Panc1 (cell line): ENCODE measurements around the gene FGF14. TPM values are rescaled to one million over a fixed set of nuclear protein-coding genes. Genes with fewer than 3 reads are reported as not detected.

ENCODE experiments used
- ATAC-seq: fragments of 200-7000 bp; cut with Tn5 transposase; 2 replicates; pipeline ENCODE4 v1.9.1; 2020; ENCODE audit warnings: mild to moderate bottlenecking, moderate library complexity
- BruUV-seq: library from RNA; stranded (reverse); fragments of 400-500 nt; replicated peaks from 2 replicates; lab custom pipeline; 2021; lab: Mats Ljungman, UMichigan
- CTCF ChIA-PET: fragments of 300-600 bp; sonication (Branson Sonifier 250); formaldehyde crosslinking; loops from one replicate; lab custom pipeline; 2022; ENCODE audit warnings: antibody characterized with exemption; lab: Charles Lee
- POLR2A ChIA-PET: fragments of 300-600 bp; sonication (Branson Sonifier 250); formaldehyde crosslinking; loops from one replicate; lab custom pipeline; 2022; ENCODE audit warnings: antibody characterized with exemption; lab: Charles Lee
- DNase-seq: peaks from one replicate; pipeline ENCODE4 v3.0.0-alpha.2; 2010; ENCODE audit warnings: low read depth, low spot score
- H3K27ac ChIP-seq: 2 replicates; pipeline ENCODE4 v1.5.1; 2011; ENCODE audit warnings: mild to moderate bottlenecking, low read length, inconsistent platforms
- H3K27me3 ChIP-seq: fragments of 200-500 bp; sonication (Bioruptor generic); 2 replicates; pipeline ENCODE4 v1.6.0; 2014; ENCODE audit warnings: low read length, inconsistent platforms; ENCODE audit not compliant: control insufficient read depth, insufficient read depth
- H3K36me3 ChIP-seq: fragments of 200-500 bp; sonication (Bioruptor generic); 2 replicates; pipeline ENCODE4 v1.5.1; 2014; ENCODE audit warnings: inconsistent platforms, mild to moderate bottlenecking, low read length, moderate library complexity; ENCODE audit not compliant: control insufficient read depth, insufficient read depth
- H3K4me1 ChIP-seq: 2 replicates; pipeline ENCODE4 v1.5.1; 2011; ENCODE audit warnings: inconsistent platforms, mild to moderate bottlenecking, low read length, moderate library complexity; ENCODE audit not compliant: control insufficient read depth, insufficient read depth
- H3K4me3 ChIP-seq, 2 experiments: 2 replicates each; pipeline ENCODE4 v1.5.1; 2011 to 2012; ENCODE audit warnings: low read depth in 2 of 2, low read length in 2 of 2, mild to moderate bottlenecking in 2 of 2, inconsistent platforms in 1 of 2, moderate library complexity in 1 of 2
- H3K9me3 ChIP-seq: fragments of 200-500 bp; sonication (Bioruptor generic); 2 replicates; pipeline ENCODE4 v1.5.1; 2014; ENCODE audit warnings: low read depth, mild to moderate bottlenecking, inconsistent platforms, low read length, moderate library complexity; ENCODE audit not compliant: control insufficient read depth, insufficient read depth
- POLR2AphosphoS5 ChIP-seq: IDR thresholded peaks from 2 replicates; pipeline ENCODE4 v1.6.1; 2012; ENCODE audit warnings: mild to moderate bottlenecking, low read depth, low read length, moderate library complexity
- SIN3A ChIP-seq: IDR thresholded peaks from 2 replicates; pipeline ENCODE4 v1.6.1; 2012; ENCODE audit warnings: low read depth, mild to moderate bottlenecking, low read length, moderate library complexity, borderline replicate concordance; ENCODE audit not compliant: insufficient read depth
- TCF7L2 ChIP-seq: IDR thresholded peaks from 2 replicates; pipeline ENCODE4 v1.6.1; 2011; ENCODE audit warnings: mild to moderate bottlenecking, low read depth, low read length, inconsistent platforms
- in situ Hi-C: cut with HindIII; loops from 2 replicates; pipeline ENCODE4 v1.10.0; 2016; ENCODE audit warnings: low sequenced_read_pairs, low pct_unique_long_range_greater_than_20kb
- intact Hi-C: fragments of 100-400 bp; cut with micrococcal nuclease; formaldehyde crosslinking; loops from one replicate; pipeline ENCODE4 v1.10.0; 2022; ENCODE audit not compliant: unreplicated experiment
- total RNA-seq: library from RNA; stranded (reverse); gene quantifications from one replicate; pipeline ENCODE4 v1.2.1, GENCODE V29; 2021; ENCODE audit not compliant: unreplicated experiment
- TF ChIP-seq, protein P1 (sequence below), 2 experiments: IDR thresholded peaks; 2 replicates each; pipeline ENCODE4 v1.6.1; 2011 to 2012; ENCODE audit warnings: low read depth in 2 of 2, control low read depth in 1 of 2, low read length in 1 of 2, mild to moderate bottlenecking in 1 of 2, moderate library complexity in 1 of 2; ENCODE audit not compliant: insufficient read depth in 1 of 2
- TF ChIP-seq, protein P2 (sequence below): fragments of 450-650 bp; IDR thresholded peaks from 2 replicates; pipeline ENCODE4 v1.5.1; 2017; ENCODE audit warnings: mild to moderate bottlenecking

The FGF14 gene
- total RNA-seq, 1 experiment from 2014 or later: 0.03 TPM

- in situ Hi-C loops (no loop called here), intact Hi-C loops (no loop called here)
- POLR2A ChIA-PET: no interaction called here
- BruUV-seq: no TSS peak
- H3K4me1 ChIP-seq: no peaks in the 10 kb centered on the region
- no peak for DNase-seq
- no peaks in the 10 kb centered on the region for H3K9me3 ChIP-seq
- no peaks in the 10 kb centered on the region for H3K36me3 ChIP-seq
- no peaks in the 10 kb centered on the region; the same call in 1 of the 2 replicates for H3K27me3 ChIP-seq
- H3K27ac ChIP-seq: no peak overlapping the region
- no peak overlapping the region for H3K4me3 ChIP-seq
- CTCF ChIA-PET: no interaction called here
- no peak for ATAC-seq
- TF ChIP-seq SIN3A (no peak), POLR2AphosphoS5 (no peak), TCF7L2 (no peak)
- TF ChIP-seq, protein P1, sequence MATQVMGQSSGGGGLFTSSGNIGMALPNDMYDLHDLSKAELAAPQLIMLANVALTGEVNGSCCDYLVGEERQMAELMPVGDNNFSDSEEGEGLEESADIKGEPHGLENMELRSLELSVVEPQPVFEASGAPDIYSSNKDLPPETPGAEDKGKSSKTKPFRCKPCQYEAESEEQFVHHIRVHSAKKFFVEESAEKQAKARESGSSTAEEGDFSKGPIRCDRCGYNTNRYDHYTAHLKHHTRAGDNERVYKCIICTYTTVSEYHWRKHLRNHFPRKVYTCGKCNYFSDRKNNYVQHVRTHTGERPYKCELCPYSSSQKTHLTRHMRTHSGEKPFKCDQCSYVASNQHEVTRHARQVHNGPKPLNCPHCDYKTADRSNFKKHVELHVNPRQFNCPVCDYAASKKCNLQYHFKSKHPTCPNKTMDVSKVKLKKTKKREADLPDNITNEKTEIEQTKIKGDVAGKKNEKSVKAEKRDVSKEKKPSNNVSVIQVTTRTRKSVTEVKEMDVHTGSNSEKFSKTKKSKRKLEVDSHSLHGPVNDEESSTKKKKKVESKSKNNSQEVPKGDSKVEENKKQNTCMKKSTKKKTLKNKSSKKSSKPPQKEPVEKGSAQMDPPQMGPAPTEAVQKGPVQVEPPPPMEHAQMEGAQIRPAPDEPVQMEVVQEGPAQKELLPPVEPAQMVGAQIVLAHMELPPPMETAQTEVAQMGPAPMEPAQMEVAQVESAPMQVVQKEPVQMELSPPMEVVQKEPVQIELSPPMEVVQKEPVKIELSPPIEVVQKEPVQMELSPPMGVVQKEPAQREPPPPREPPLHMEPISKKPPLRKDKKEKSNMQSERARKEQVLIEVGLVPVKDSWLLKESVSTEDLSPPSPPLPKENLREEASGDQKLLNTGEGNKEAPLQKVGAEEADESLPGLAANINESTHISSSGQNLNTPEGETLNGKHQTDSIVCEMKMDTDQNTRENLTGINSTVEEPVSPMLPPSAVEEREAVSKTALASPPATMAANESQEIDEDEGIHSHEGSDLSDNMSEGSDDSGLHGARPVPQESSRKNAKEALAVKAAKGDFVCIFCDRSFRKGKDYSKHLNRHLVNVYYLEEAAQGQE (IDR thresholded peaks at IDR 0.05; ENCODE audit: insufficient read depth in 1 of 2, low read depth in 2 of 2, low read length in 1 of 2): no peak
- TF ChIP-seq, protein P2, sequence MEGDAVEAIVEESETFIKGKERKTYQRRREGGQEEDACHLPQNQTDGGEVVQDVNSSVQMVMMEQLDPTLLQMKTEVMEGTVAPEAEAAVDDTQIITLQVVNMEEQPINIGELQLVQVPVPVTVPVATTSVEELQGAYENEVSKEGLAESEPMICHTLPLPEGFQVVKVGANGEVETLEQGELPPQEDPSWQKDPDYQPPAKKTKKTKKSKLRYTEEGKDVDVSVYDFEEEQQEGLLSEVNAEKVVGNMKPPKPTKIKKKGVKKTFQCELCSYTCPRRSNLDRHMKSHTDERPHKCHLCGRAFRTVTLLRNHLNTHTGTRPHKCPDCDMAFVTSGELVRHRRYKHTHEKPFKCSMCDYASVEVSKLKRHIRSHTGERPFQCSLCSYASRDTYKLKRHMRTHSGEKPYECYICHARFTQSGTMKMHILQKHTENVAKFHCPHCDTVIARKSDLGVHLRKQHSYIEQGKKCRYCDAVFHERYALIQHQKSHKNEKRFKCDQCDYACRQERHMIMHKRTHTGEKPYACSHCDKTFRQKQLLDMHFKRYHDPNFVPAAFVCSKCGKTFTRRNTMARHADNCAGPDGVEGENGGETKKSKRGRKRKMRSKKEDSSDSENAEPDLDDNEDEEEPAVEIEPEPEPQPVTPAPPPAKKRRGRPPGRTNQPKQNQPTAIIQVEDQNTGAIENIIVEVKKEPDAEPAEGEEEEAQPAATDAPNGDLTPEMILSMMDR: no peak
These were observed 418.9 kb downstream of the FGF14 start for GRCh38 chr13:101982903-101983302.

GRCh38 chr13:101979825-101980224, 422.0 kb downstream of the FGF14 start:
- TF ChIP-seq, protein P2: no peak
- TF ChIP-seq TCF7L2: no peak
- TF ChIP-seq SIN3A: no peak
- no peak for TF ChIP-seq POLR2AphosphoS5
- TF ChIP-seq, protein P1 (IDR thresholded peaks at IDR 0.05; ENCODE audit: insufficient read depth in 1 of 2, low read depth in 2 of 2, low read length in 1 of 2): no peak
- no peaks in the 10 kb centered on the region; the same call in 1 of the 2 replicates for H3K27me3 ChIP-seq
- no peaks in the 10 kb centered on the region for H3K4me1 ChIP-seq
- intact Hi-C loops (no loop called here), in situ Hi-C loops (no loop called here)
- DNase-seq (no peak), ATAC-seq (no peak)
- ChIA-PET CTCF (no interaction called here), POLR2A (no interaction called here)
- H3K4me3 ChIP-seq: no peak overlapping the region
- H3K9me3 ChIP-seq: no peaks in the 10 kb centered on the region
- no peaks in the 10 kb centered on the region for H3K36me3 ChIP-seq
- H3K27ac ChIP-seq: no peak overlapping the region
- no TSS peak for BruUV-seq
